HEK293 (cell line): ENCODE data around the gene TMEM170A.

Source experiments
- BCL11A ChIP-seq: fragments of 450-650 bp; formaldehyde crosslinking; IDR thresholded peaks from 2 replicates; pipeline ENCODE4 v1.5.1; 2016; ENCODE audit warnings: low read depth, missing biosample characterization, missing genetic modification characterization
- GLI4 ChIP-seq: fragments of 450-650 bp; formaldehyde crosslinking; IDR thresholded peaks from 2 replicates; pipeline ENCODE4 v1.5.1; 2016; ENCODE audit warnings: missing biosample characterization, missing genetic modification characterization
- GLIS1 ChIP-seq: fragments of 450-650 bp; formaldehyde crosslinking; IDR thresholded peaks from 2 replicates; pipeline ENCODE4 v1.5.1; 2016; ENCODE audit warnings: missing biosample characterization, missing genetic modification characterization
- HOXC10 ChIP-seq: sonication (generic); formaldehyde crosslinking; IDR thresholded peaks from 2 replicates; pipeline ENCODE4 v1.8.1; 2023; ENCODE audit warnings: mild to moderate bottlenecking, missing genetic modification reagents
- KLF1 ChIP-seq: fragments of 450-650 bp; formaldehyde crosslinking; IDR thresholded peaks from 2 replicates; pipeline ENCODE4 v1.5.1; 2016; ENCODE audit warnings: missing biosample characterization, missing genetic modification characterization
- KLF10 ChIP-seq: fragments of 450-650 bp; IDR thresholded peaks from 2 replicates; pipeline ENCODE4 v1.5.1; 2018; ENCODE audit warnings: missing biosample characterization, mild to moderate bottlenecking, missing genetic modification characterization
- KLF8 ChIP-seq: fragments of 450-650 bp; formaldehyde crosslinking; IDR thresholded peaks from 2 replicates; pipeline ENCODE4 v1.5.1; 2016; ENCODE audit warnings: missing biosample characterization, missing genetic modification characterization
- SCRT2 ChIP-seq: fragments of 450-650 bp; formaldehyde crosslinking; IDR thresholded peaks from 2 replicates; pipeline ENCODE4 v1.5.1; 2016; ENCODE audit warnings: missing biosample characterization, missing genetic modification characterization
- SP2 ChIP-seq: fragments of 450-650 bp; formaldehyde crosslinking; IDR thresholded peaks from 2 replicates; pipeline ENCODE4 v1.5.1; 2016; ENCODE audit warnings: missing biosample characterization, missing genetic modification characterization
- ZBTB20 ChIP-seq: fragments of 450-650 bp; formaldehyde crosslinking; IDR thresholded peaks from 2 replicates; pipeline ENCODE4 v1.5.1; 2016; ENCODE audit warnings: missing biosample characterization, missing genetic modification characterization
- ZBTB21 ChIP-seq: fragments of 450-650 bp; formaldehyde crosslinking; IDR thresholded peaks from 2 replicates; pipeline ENCODE4 v1.5.1; 2017; ENCODE audit warnings: missing biosample characterization, missing genetic modification characterization
- ZBTB7A ChIP-seq: fragments of 450-650 bp; formaldehyde crosslinking; IDR thresholded peaks from 2 replicates; pipeline ENCODE4 v1.5.1; 2016; ENCODE audit warnings: low read depth, missing biosample characterization, missing genetic modification characterization
- ZBTB8A ChIP-seq: fragments of 450-650 bp; formaldehyde crosslinking; IDR thresholded peaks from 2 replicates; pipeline ENCODE4 v1.5.1; 2016; ENCODE audit warnings: missing biosample characterization, missing genetic modification characterization
- ZFP69B ChIP-seq: fragments of 450-650 bp; formaldehyde crosslinking; IDR thresholded peaks from 2 replicates; pipeline ENCODE4 v1.5.1; 2016; ENCODE audit warnings: missing biosample characterization, missing genetic modification characterization
- ZNF10 ChIP-seq: fragments of 450-650 bp; formaldehyde crosslinking; IDR thresholded peaks from 2 replicates; pipeline ENCODE4 v1.5.1; 2017; ENCODE audit warnings: missing biosample characterization, missing genetic modification characterization
- ZNF133 ChIP-seq: fragments of 450-650 bp; formaldehyde crosslinking; IDR thresholded peaks from 2 replicates; pipeline ENCODE4 v1.5.1; 2016; ENCODE audit warnings: missing biosample characterization, missing genetic modification characterization
- ZNF184 ChIP-seq: fragments of 450-650 bp; IDR thresholded peaks from 2 replicates; pipeline ENCODE4 v1.5.1; 2018; ENCODE audit warnings: missing biosample characterization, mild to moderate bottlenecking, missing genetic modification characterization
- ZNF2 ChIP-seq: fragments of 450-650 bp; formaldehyde crosslinking; IDR thresholded peaks from 2 replicates; pipeline ENCODE4 v1.5.1; 2016; ENCODE audit warnings: missing biosample characterization, missing genetic modification characterization
- ZNF248 ChIP-seq: fragments of 450-650 bp; formaldehyde crosslinking; IDR thresholded peaks from 2 replicates; pipeline ENCODE4 v1.5.1; 2017; ENCODE audit warnings: missing biosample characterization, missing genetic modification characterization
- ZNF274 ChIP-seq, 2 experiments: fragments of 200-500 bp in 1 of 2; fragments of 450-650 bp in 1 of 2; sonication (Bioruptor generic) in 1 of 2; formaldehyde crosslinking in 1 of 2; IDR thresholded peaks; 2 replicates each; pipeline versions ENCODE4 v1.5.1 to v1.6.1; 2014 to 2016; ENCODE audit warnings: borderline replicate concordance in 1 of 2, inconsistent platforms in 1 of 2, low read length in 1 of 2, missing biosample characterization in 1 of 2, missing genetic modification characterization in 1 of 2
- ZNF311 ChIP-seq: fragments of 450-650 bp; formaldehyde crosslinking; IDR thresholded peaks from 2 replicates; pipeline ENCODE4 v1.5.1; 2017; ENCODE audit warnings: missing biosample characterization, missing genetic modification characterization, borderline replicate concordance
- ZNF433 ChIP-seq: fragments of 450-650 bp; formaldehyde crosslinking; IDR thresholded peaks from 2 replicates; pipeline ENCODE4 v1.5.1; 2016; ENCODE audit warnings: missing biosample characterization, missing genetic modification characterization, low read depth
- ZNF473 ChIP-seq: fragments of 450-650 bp; formaldehyde crosslinking; IDR thresholded peaks from 2 replicates; pipeline ENCODE4 v1.5.1; 2017; ENCODE audit warnings: missing biosample characterization, missing genetic modification characterization
- ZNF501 ChIP-seq: fragments of 450-650 bp; formaldehyde crosslinking; IDR thresholded peaks from 2 replicates; pipeline ENCODE4 v1.5.1; 2016; ENCODE audit warnings: missing biosample characterization, missing genetic modification characterization
- ZNF514 ChIP-seq: fragments of 450-650 bp; formaldehyde crosslinking; IDR thresholded peaks from 2 replicates; pipeline ENCODE4 v1.5.1; 2016; ENCODE audit warnings: missing biosample characterization, missing genetic modification characterization
- ZNF561 ChIP-seq: fragments of 450-650 bp; IDR thresholded peaks from 2 replicates; pipeline ENCODE4 v1.5.1; 2018; ENCODE audit warnings: missing biosample characterization, missing genetic modification characterization, borderline replicate concordance
- ZNF596 ChIP-seq: fragments of 450-650 bp; IDR thresholded peaks from 2 replicates; pipeline ENCODE4 v1.5.0; 2018; ENCODE audit warnings: missing biosample characterization, mild to moderate bottlenecking, missing genetic modification characterization, moderate library complexity
- ZNF629 ChIP-seq: fragments of 450-650 bp; formaldehyde crosslinking; IDR thresholded peaks from 2 replicates; pipeline ENCODE4 v1.5.1; 2017; ENCODE audit warnings: missing biosample characterization, missing genetic modification characterization
- ZNF664 ChIP-seq: fragments of 450-650 bp; formaldehyde crosslinking; IDR thresholded peaks from 2 replicates; pipeline ENCODE4 v1.5.1; 2016; ENCODE audit warnings: missing biosample characterization, missing genetic modification characterization
- ZNF670 ChIP-seq: fragments of 450-650 bp; formaldehyde crosslinking; IDR thresholded peaks from 2 replicates; pipeline ENCODE4 v1.5.1; 2016; ENCODE audit warnings: missing biosample characterization, missing genetic modification characterization, low read depth
- ZNF76 ChIP-seq: fragments of 450-650 bp; formaldehyde crosslinking; IDR thresholded peaks from 2 replicates; pipeline ENCODE4; 2016; ENCODE audit warnings: low read depth, missing biosample characterization, missing genetic modification characterization, borderline replicate concordance
- ZNF843 ChIP-seq: fragments of 450-650 bp; formaldehyde crosslinking; IDR thresholded peaks from 2 replicates; pipeline ENCODE4 v1.5.1; 2016; ENCODE audit warnings: missing biosample characterization, missing genetic modification characterization
- ZXDB ChIP-seq: fragments of 450-650 bp; formaldehyde crosslinking; IDR thresholded peaks from 2 replicates; pipeline ENCODE4 v1.5.1; 2016; ENCODE audit warnings: missing biosample characterization, missing genetic modification characterization
- TF ChIP-seq, protein P1 (sequence below): fragments of 450-650 bp; formaldehyde crosslinking; IDR thresholded peaks from 2 replicates; pipeline ENCODE4 v1.5.1; 2017; ENCODE audit warnings: missing biosample characterization, missing genetic modification characterization
- TF ChIP-seq, protein P2 (sequence below): fragments of 450-650 bp; formaldehyde crosslinking; IDR thresholded peaks from 2 replicates; pipeline ENCODE4 v1.5.1; 2016; ENCODE audit warnings: missing biosample characterization, missing genetic modification characterization
- TF ChIP-seq, protein P3 (sequence below): fragments of 450-650 bp; formaldehyde crosslinking; IDR thresholded peaks from 2 replicates; pipeline ENCODE4 v1.5.1; 2016; ENCODE audit warnings: missing biosample characterization, missing genetic modification characterization

Gene TMEM170A

DNA sequence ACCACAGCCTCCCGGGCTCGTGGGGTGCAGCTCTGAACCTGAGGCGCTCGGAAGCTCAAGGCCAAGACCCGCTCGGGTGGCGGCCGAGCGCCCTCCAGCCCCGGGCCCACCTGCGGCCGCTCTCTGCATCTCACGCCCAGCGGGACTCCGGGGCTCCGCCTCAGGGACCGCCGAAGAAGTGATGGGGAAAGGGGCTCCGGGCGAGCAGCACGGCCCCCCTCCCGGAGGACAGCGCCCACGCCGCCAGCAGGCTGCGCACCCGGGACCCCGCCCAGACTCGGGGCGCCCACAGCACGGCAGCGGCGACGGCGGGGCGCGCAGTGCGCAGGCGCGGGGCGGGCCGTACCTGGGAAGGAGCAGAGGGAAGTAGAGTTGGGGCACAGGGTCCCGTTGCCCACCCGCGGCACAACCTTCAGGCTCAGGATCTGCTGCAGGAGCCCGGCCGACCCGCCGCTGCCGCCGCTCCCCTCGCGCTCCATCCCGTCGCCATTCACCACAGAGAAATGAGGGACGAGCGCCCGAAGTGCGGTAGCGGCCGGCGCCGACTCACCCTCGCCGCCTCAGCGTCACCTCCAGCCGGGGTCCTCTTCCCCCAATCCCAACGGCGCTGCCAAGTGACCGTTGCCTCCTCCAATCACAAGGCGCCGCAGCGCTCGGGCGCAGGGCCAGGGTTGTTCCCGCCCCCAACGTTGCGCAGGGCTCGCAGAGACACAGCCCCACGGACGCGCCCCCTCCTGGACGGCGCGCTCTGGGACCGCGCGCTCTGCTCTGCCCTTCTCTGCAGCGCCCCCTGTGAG, at the start of gene TMEM170A (continued):
- TF ChIP-seq, protein P1, sequence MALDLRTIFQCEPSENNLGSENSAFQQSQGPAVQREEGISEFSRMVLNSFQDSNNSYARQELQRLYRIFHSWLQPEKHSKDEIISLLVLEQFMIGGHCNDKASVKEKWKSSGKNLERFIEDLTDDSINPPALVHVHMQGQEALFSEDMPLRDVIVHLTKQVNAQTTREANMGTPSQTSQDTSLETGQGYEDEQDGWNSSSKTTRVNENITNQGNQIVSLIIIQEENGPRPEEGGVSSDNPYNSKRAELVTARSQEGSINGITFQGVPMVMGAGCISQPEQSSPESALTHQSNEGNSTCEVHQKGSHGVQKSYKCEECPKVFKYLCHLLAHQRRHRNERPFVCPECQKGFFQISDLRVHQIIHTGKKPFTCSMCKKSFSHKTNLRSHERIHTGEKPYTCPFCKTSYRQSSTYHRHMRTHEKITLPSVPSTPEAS, result no peak
- TF ChIP-seq, protein P2, sequence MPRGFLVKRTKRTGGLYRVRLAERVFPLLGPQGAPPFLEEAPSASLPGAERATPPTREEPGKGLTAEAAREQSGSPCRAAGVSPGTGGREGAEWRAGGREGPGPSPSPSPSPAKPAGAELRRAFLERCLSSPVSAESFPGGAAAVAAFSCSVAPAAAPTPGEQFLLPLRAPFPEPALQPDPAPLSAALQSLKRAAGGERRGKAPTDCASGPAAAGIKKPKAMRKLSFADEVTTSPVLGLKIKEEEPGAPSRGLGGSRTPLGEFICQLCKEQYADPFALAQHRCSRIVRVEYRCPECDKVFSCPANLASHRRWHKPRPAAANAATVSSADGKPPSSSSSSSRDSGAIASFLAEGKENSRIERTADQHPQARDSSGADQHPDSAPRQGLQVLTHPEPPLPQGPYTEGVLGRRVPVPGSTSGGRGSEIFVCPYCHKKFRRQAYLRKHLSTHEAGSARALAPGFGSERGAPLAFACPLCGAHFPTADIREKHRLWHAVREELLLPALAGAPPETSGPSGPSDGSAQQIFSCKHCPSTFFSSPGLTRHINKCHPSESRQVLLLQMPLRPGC (tag by site-specific recombination), result peak; percentile 34; the same call in 1 of the 2 replicates
- TF ChIP-seq ZNF2, result peak; percentile 98
- no peak for TF ChIP-seq ZNF514
- 0 out of 2 replicates have a peak, but pooled peaks have one; percentile 2 for TF ChIP-seq ZNF596 (tag by site-specific recombination)
- TF ChIP-seq KLF1, result 0 out of 2 replicates have a peak, but pooled peaks have one; percentile 18
- TF ChIP-seq ZNF10 (tag by site-specific recombination), result peak; percentile 89
- TF ChIP-seq ZNF311 (tag by site-specific recombination), result no peak
- TF ChIP-seq ZXDB, result peak; percentile 98
- TF ChIP-seq ZBTB7A (tag by site-specific recombination), result peak; percentile 53; the same call in 1 of the 2 replicates
- no peak for TF ChIP-seq ZNF664
- no peak for TF ChIP-seq ZNF473 (tag by site-specific recombination)
- TF ChIP-seq ZNF561, result peak; percentile 30; the same call in 1 of the 2 replicates
- peak; percentile 73; the same call in 1 of the 2 replicates for TF ChIP-seq ZFP69B (tag by site-specific recombination)
- TF ChIP-seq GLIS1 (tag by site-specific recombination), result peak; percentile 66
- TF ChIP-seq SP2 (tag by site-specific recombination), result peak; percentile 95
- TF ChIP-seq ZBTB21, result 0 out of 2 replicates have a peak, but pooled peaks have one; percentile 7
- TF ChIP-seq, protein P3, sequence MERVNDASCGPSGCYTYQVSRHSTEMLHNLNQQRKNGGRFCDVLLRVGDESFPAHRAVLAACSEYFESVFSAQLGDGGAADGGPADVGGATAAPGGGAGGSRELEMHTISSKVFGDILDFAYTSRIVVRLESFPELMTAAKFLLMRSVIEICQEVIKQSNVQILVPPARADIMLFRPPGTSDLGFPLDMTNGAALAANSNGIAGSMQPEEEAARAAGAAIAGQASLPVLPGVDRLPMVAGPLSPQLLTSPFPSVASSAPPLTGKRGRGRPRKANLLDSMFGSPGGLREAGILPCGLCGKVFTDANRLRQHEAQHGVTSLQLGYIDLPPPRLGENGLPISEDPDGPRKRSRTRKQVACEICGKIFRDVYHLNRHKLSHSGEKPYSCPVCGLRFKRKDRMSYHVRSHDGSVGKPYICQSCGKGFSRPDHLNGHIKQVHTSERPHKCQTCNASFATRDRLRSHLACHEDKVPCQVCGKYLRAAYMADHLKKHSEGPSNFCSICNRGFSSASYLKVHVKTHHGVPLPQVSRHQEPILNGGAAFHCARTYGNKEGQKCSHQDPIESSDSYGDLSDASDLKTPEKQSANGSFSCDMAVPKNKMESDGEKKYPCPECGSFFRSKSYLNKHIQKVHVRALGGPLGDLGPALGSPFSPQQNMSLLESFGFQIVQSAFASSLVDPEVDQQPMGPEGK (tag by site-specific recombination), result peak; percentile 96
- no peak for TF ChIP-seq ZNF433 (tag by site-specific recombination)
- peak; percentile 24; the same call in 1 of the 2 replicates for TF ChIP-seq SCRT2 (tag by site-specific recombination)
- TF ChIP-seq ZNF629 (tag by site-specific recombination), result peak; percentile 60
- TF ChIP-seq ZNF274 (IDR thresholded peaks at IDR 0.05; ENCODE audit: low read length), result no peak
- TF ChIP-seq ZNF274 (tag by site-specific recombination; IDR thresholded peaks at IDR 0.05; ENCODE audit: borderline replicate concordance), result no peak
- TF ChIP-seq ZBTB20, result peak; percentile 79; the same call in 1 of the 2 replicates
- TF ChIP-seq ZNF248, result no peak
- peak; percentile 38; the same call in 1 of the 2 replicates for TF ChIP-seq ZNF501 (tag by site-specific recombination)
- TF ChIP-seq ZNF670 (tag by site-specific recombination), result no peak
- TF ChIP-seq ZNF133 (tag by site-specific recombination), result no peak
- TF ChIP-seq BCL11A (tag by site-specific recombination), result peak; percentile 44; the same call in 1 of the 2 replicates
- TF ChIP-seq ZNF184 (tag by site-specific recombination), result no peak
- TF ChIP-seq ZNF843 (tag by site-specific recombination), result peak; percentile 40; the same call in 1 of the 2 replicates
- peak; percentile 47; the same call in 1 of the 2 replicates for TF ChIP-seq ZNF76
- peak; percentile 75 for TF ChIP-seq ZBTB8A (tag by site-specific recombination)
- TF ChIP-seq KLF10 (tag by site-specific recombination), result peak; percentile 86
- no peak for TF ChIP-seq GLI4 (tag by site-specific recombination)
- no peak for TF ChIP-seq HOXC10
- TF ChIP-seq KLF8, result peak; percentile 27; the same call in 1 of the 2 replicates
